Chondrocyte (in vitro differentiated cells): ENCODE results near the gene TPBGL. TPM values are rescaled to one million over a fixed set of nuclear protein-coding genes. Genes with fewer than 3 reads are reported as not detected.
A peak's percentile ranks its signal among the peaks of the same experiment; 100 is the strongest.

ENCODE experiments used
- DNase-seq: peaks from one replicate; pipeline ENCODE4 v3.0.0; 2021; ENCODE audit warnings: mixed read lengths, low spot score
- H3K27ac Mint-ChIP-seq: one replicate; pipeline ENCODE4 v1.8.0; 2021; ENCODE audit warnings: mild to moderate bottlenecking, moderate library complexity, mixed read lengths; ENCODE audit not compliant: unreplicated experiment
- H3K27me3 Mint-ChIP-seq: 2 replicates; pipeline ENCODE4 v1.8.0; 2021; ENCODE audit warnings: low read depth, mixed read lengths
- H3K36me3 Mint-ChIP-seq: 2 replicates; pipeline ENCODE4 v1.8.0; 2021; ENCODE audit warnings: low read depth, mixed read lengths
- H3K4me1 Mint-ChIP-seq: 2 replicates; pipeline ENCODE4 v1.8.0; 2021; ENCODE audit warnings: low read depth, mild to moderate bottlenecking, mixed read lengths
- H3K4me3 Mint-ChIP-seq: one replicate; pipeline ENCODE4 v1.8.0; 2021; ENCODE audit warnings: mild to moderate bottlenecking, moderate library complexity, mixed read lengths; ENCODE audit not compliant: unreplicated experiment
- H3K9me3 Mint-ChIP-seq: 2 replicates; pipeline ENCODE4 v1.8.0; 2021; ENCODE audit warnings: low read depth, mixed read lengths
- total RNA-seq: library from RNA; stranded (reverse); gene quantifications from 3 replicates; pipeline ENCODE4 v1.2.1, GENCODE V29; 2021
- TF ChIP-seq, protein P1 (sequence below): fragments of 200-600 bp; sonication (generic); IDR thresholded peaks from 2 replicates; pipeline ENCODE4 v1.5.0; 2021; ENCODE audit warnings: antibody characterized with exemption, mild to moderate bottlenecking, moderate library complexity

TPBGL gene
- total RNA-seq, 1 donor from 2014 or later: 0.82 TPM

- no peaks in the 10 kb centered on the region for H3K9me3 Mint-ChIP-seq
- no peak overlapping the region for H3K27ac Mint-ChIP-seq
Observed at GRCh38 chr11:75287579-75287978, 47.0 kb downstream of the TPBGL start.

DNA sequence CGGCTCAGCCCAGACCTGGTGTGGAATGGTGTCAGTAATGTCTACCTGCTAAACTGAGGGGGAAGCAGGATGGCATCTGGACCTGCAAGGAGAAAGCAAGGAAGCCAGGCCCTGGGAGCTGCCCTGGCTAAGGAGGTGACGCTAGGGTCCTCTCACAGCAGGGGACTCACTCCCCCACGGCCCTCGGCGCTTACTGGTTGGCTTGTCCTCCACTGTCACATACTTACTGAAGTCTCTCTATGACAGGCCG lies 48.9 kb downstream of the TPBGL start:
- no peaks in the 10 kb centered on the region for H3K27me3 Mint-ChIP-seq
- H3K27ac Mint-ChIP-seq: no peak overlapping the region
- H3K4me1 Mint-ChIP-seq: peaks cover 3% of the 10 kb centered on the region
- TF ChIP-seq, protein P1, sequence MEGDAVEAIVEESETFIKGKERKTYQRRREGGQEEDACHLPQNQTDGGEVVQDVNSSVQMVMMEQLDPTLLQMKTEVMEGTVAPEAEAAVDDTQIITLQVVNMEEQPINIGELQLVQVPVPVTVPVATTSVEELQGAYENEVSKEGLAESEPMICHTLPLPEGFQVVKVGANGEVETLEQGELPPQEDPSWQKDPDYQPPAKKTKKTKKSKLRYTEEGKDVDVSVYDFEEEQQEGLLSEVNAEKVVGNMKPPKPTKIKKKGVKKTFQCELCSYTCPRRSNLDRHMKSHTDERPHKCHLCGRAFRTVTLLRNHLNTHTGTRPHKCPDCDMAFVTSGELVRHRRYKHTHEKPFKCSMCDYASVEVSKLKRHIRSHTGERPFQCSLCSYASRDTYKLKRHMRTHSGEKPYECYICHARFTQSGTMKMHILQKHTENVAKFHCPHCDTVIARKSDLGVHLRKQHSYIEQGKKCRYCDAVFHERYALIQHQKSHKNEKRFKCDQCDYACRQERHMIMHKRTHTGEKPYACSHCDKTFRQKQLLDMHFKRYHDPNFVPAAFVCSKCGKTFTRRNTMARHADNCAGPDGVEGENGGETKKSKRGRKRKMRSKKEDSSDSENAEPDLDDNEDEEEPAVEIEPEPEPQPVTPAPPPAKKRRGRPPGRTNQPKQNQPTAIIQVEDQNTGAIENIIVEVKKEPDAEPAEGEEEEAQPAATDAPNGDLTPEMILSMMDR: no peak
- no peak overlapping the region for H3K4me3 Mint-ChIP-seq
- DNase-seq: no peak
- no peaks in the 10 kb centered on the region for H3K9me3 Mint-ChIP-seq
- peaks cover 5% of the 10 kb centered on the region for H3K36me3 Mint-ChIP-seq

More at GRCh38 chr11:75287579-75287978, 47.0 kb downstream of the TPBGL start:
- DNase-seq: no peak
- TF ChIP-seq, protein P1: no peak
- Mint-ChIP-seq H3K36me3 (peaks cover 5% of the 10 kb centered on the region), H3K27me3 (no peaks in the 10 kb centered on the region), H3K4me3 (no peak overlapping the region), H3K4me1 (peaks cover 3% of the 10 kb centered on the region)

DNA sequence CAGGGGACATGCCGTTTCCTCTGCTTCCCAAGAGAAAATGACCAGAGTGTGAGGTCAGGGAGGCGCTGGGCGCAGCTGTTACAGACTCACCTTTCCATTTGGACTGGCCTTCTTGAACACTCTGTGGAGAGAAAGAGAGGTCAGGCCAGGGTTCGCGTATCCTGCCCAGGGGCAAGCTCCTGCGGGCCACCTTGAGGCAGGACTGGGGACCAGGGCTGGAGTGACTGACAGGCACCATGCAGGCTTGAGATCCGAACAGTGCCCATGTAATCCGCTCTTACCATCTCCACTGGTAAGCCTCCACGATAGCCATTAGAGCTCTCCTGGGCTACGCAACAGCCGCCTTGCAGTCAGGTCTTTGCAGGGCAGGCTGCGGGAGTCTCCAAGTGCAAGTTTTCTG lies 49.3 kb downstream of the TPBGL start:
- no peak overlapping the region for H3K27ac Mint-ChIP-seq

GRCh38 chr11:75291741-75292140 lies 51.2 kb downstream of the TPBGL start:
- Mint-ChIP-seq H3K27ac (no peak overlapping the region), H3K27me3 (no peaks in the 10 kb centered on the region), H3K4me1 (peaks cover 3% of the 10 kb centered on the region), H3K4me3 (no peak overlapping the region), H3K36me3 (peaks cover 7% of the 10 kb centered on the region), H3K9me3 (no peaks in the 10 kb centered on the region)
- TF ChIP-seq, protein P1: no peak
- no peak for DNase-seq

More for the DNA sequence above, 49.3 kb downstream of the TPBGL start:
- Mint-ChIP-seq H3K4me1 (peaks cover 3% of the 10 kb centered on the region), H3K36me3 (peaks cover 5% of the 10 kb centered on the region), H3K4me3 (no peak overlapping the region), H3K9me3 (no peaks in the 10 kb centered on the region), H3K27me3 (no peaks in the 10 kb centered on the region)
- TF ChIP-seq, protein P1: no peak
- DNase-seq: no peak

GRCh38 chr11:75292943-75293342 lies 52.4 kb downstream of the TPBGL start:
- H3K9me3 Mint-ChIP-seq: no peaks in the 10 kb centered on the region
- H3K4me3 Mint-ChIP-seq: no peak overlapping the region
- H3K27ac Mint-ChIP-seq: peak overlapping the region; percentile 54
- H3K36me3 Mint-ChIP-seq: peaks cover 4% of the 10 kb centered on the region
- no peak for DNase-seq
- no peaks in the 10 kb centered on the region for H3K27me3 Mint-ChIP-seq
- H3K4me1 Mint-ChIP-seq: no peaks in the 10 kb centered on the region
- TF ChIP-seq, protein P1: no peak

Other genes with a start within 250 kb of the TPBGL start
- not detected in 3 replicates for gene OR2AT4, start 143.9 kb upstream of the TPBGL start, total RNA-seq
- 6.0 to 19.5 TPM (median 19.2 TPM) in 3 replicates for gene SLCO2B1, start 89.7 kb upstream of the TPBGL start, total RNA-seq
- gene ARRB1, start 110.9 kb downstream of the TPBGL start, total RNA-seq: 14.4 to 19.1 TPM (median 16.6 TPM) in 3 replicates
- gene RPS3, start 158.7 kb downstream of the TPBGL start, total RNA-seq: 1,466 to 1,585 TPM (median 1,486 TPM) in 3 replicates
- gene KLHL35, start 192.4 kb downstream of the TPBGL start, total RNA-seq: 6.3 to 12.5 TPM (median 10.1 TPM) in 3 replicates